Cardiac atrium fibroblast (primary cell): ENCODE results near the gene FAM50B. TPM values are rescaled to one million over a fixed set of nuclear protein-coding genes. Genes with fewer than 3 reads are reported as not detected.

Experiments used
- total RNA-seq: library from RNA; depleted of rRNA; stranded (reverse); fragments of >200 nt; gene quantifications from 2 replicates; pipeline ENCODE4 v1.2.3, GENCODE V29; 2015

The FAM50B gene, protein sequence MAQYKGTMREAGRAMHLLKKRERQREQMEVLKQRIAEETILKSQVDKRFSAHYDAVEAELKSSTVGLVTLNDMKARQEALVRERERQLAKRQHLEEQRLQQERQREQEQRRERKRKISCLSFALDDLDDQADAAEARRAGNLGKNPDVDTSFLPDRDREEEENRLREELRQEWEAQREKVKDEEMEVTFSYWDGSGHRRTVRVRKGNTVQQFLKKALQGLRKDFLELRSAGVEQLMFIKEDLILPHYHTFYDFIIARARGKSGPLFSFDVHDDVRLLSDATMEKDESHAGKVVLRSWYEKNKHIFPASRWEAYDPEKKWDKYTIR
- 3.2 and 6.5 TPM in 2 replicates for total RNA-seq

DNA sequence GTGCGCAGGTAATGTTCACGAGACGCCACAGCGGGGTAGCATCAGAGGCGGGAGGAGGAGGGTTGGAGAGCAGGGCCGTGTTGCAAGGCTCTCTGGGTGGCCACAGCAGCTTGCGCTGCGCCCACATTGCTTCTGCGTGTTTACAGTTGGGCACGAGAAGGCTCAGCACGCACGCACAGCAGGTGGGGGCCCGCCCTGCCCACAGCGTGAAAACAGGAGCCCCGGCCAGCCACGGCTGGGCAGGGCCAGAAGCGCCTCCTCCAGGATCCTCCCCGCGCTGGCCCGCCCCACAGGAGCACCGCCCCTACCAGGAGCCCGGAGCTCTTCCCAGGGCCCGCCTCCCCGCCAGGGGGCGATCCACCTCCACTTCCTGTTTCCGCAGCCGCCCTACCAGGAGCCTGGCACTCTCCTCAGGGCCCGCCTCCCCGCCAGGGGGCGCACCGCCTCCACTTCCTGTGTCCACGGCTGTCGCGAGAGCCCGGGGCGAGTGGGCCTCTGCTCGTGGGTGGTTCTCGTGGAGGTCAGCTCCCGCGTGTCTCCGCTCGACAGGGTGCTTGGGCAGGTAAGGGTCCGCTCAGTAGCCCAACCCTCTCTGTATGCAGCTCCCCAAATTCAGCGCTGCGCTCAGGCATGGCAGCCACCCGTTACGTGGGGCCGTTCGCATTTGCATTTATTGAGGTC, at the start of gene FAM50B:
Gene FAM50B, plus strand, starts transcription at position 449 of the 681 bp plus-strand sequence. CDS start 439 bp downstream, outside the sequence.

Other genes with a start within 250 kb of the FAM50B start
- 88.0 and 97.5 TPM in 2 replicates for gene PXDC1, start 97.7 kb upstream of the FAM50B start, total RNA-seq
- gene FAM217A, start 229.8 kb downstream of the FAM50B start, total RNA-seq, result not detected in 2 replicates